Tibial artery (tissue), 4 donors: ENCODE measurements around the gene MEX3D.

Experiments
- DNase-seq, 2 donors: peaks; one replicate each; pipeline ENCODE4 v3.0.0-alpha.2; 2019
- H3K27ac ChIP-seq, 2 donors: fragments of 200-600 bp; sonication (generic) in 1 of 2; 1 replicate in 1 of 2; 2 replicates in 1 of 2; pipeline ENCODE4 v1.5.1; 2018 to 2019; ENCODE audit warnings: mild to moderate bottlenecking in 1 of 2
- H3K27me3 ChIP-seq, 2 donors: fragments of 200-600 bp; sonication (generic) in 1 of 2; one replicate each; pipeline versions ENCODE4 v1.5.1 to v1.6.0; 2016 to 2019
- H3K36me3 ChIP-seq, 3 donors: fragments of 200-600 bp; sonication (generic) in 2 of 3; one replicate each; pipeline ENCODE4 v1.5.1; 2016 to 2019; ENCODE audit warnings: mild to moderate bottlenecking in 2 of 3
- H3K4me1 ChIP-seq, 4 donors: fragments of 200-600 bp; sonication (generic) in 2 of 4; 1 replicate in 3 of 4; 2 replicates in 1 of 4; pipeline ENCODE4 v1.5.1; 2016 to 2019
- H3K4me3 ChIP-seq, 2 donors: fragments of 200-600 bp; sonication (generic) in 1 of 2; 1 replicate in 1 of 2; 2 replicates in 1 of 2; pipeline ENCODE4 v1.5.1; 2018 to 2019; ENCODE audit warnings: mild to moderate bottlenecking in 2 of 2
- H3K9me3 ChIP-seq, 3 donors: fragments of 200-600 bp; sonication (generic) in 1 of 3; one replicate each; pipeline ENCODE4 v1.5.1; 2016 to 2019
- intact Hi-C: fragments of 100-400 bp; cut with DNase I; formaldehyde crosslinking; loops from one replicate; pipeline ENCODE4 v1.15.0; 2023; ENCODE audit warnings: low total_unique reads
- TF ChIP-seq, protein P1 (sequence below), 2 experiments: fragments of 200-600 bp in 1 of 2; fragments of 450-650 bp in 1 of 2; IDR thresholded peaks; one replicate each; pipeline ENCODE4 v1.5.1; 2017 to 2019; ENCODE audit warnings: antibody characterized with exemption in 2 of 2, mild to moderate bottlenecking in 1 of 2, moderate library complexity in 1 of 2

The MEX3D gene

DNA sequence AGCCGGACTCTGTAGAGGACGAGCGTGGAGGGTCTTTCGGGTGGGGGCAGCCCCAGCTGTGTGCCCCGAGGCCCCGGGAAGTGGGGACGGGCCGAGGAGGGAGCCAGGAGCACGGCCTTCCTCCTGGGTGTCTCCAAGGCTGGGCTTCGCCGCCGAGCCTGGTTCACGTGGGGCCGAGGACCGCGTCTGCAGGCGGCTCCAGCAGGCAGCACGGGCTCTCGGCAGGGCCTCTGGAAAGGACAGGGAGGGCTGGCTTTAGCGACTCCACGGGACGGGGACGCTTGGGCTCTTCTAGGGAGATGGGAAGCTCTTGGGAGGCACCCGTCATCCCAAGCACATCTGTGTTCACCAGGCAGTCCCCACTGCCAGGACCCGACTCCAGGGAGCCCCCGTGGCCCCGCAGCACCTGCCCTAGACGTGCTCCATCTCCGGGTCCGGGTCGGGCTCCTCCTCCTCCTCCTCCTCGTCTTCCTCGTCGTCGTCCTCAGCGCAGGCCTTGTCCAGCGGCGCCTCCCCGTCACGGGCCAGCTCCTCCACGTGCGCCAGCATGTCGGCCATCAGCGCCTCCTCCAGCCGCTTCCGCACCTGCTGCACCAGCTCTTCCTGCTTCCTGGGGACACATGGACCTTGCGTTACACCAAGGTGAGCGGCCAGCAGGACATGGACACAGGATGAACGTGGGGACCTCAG, 9.9 kb upstream of the MEX3D start:
- intact Hi-C loops, result no loop called here
- no peak overlapping the region for H3K27ac ChIP-seq

DNA sequence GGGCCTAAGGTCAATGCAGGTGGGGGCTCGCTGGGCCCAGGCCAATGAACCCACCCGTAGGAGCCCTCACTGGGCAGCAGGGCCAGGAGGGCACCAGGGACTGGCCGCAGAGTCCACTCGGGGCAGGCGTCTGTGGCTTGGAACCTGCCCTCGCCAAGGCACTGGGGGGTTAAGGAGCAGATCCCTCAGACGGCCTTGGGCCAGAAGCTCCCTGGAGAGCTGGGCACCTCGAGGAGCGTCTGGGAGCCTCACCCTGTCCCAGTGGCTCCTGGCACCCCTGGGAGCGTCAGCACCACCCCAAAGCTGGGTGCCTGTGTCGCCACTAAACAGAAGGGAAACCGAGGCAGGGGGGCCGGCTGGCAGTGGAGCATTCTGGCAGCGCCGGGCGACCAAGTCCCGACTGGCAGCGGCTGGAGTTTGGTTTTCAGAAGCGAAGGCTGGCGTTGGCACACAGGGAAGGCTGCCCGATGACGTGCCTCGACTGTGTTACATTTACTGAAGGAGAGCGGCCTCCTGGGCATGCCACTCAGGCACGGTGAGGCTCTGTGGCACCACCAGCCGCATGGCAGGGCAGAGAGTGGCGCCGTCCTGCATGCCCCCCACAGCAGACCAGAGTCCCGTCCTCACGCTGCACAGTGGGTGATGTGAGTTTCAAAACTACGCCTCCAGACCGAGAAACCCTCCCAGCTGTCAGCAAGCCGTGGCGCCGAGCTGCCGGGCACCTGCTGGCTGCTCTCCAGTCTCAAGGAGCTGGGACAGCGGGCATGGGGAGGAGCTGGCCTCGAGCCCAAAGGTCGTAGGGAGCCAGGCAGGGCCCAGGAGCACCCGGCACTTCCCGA, 9.2 kb upstream of the MEX3D start:
- Histone ChIP-seq H3K4me1 (no peaks in the 10 kb centered on the region), H3K9me3 (no peaks in the 10 kb centered on the region), H3K27ac (no peak overlapping the region), H3K4me3 (no peak overlapping the region), H3K36me3 (peaks cover 49 to 62% (median 51%) of the 10 kb centered on the region in 3 donors), H3K27me3 (no peaks in the 10 kb centered on the region)
- TF ChIP-seq, protein P1, sequence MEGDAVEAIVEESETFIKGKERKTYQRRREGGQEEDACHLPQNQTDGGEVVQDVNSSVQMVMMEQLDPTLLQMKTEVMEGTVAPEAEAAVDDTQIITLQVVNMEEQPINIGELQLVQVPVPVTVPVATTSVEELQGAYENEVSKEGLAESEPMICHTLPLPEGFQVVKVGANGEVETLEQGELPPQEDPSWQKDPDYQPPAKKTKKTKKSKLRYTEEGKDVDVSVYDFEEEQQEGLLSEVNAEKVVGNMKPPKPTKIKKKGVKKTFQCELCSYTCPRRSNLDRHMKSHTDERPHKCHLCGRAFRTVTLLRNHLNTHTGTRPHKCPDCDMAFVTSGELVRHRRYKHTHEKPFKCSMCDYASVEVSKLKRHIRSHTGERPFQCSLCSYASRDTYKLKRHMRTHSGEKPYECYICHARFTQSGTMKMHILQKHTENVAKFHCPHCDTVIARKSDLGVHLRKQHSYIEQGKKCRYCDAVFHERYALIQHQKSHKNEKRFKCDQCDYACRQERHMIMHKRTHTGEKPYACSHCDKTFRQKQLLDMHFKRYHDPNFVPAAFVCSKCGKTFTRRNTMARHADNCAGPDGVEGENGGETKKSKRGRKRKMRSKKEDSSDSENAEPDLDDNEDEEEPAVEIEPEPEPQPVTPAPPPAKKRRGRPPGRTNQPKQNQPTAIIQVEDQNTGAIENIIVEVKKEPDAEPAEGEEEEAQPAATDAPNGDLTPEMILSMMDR (IDR thresholded peaks at IDR 0.05), result no peak
- DNase-seq, result no peak
- intact Hi-C loops, result no loop called here

More for the DNA sequence above, 9.9 kb upstream of the MEX3D start:
- TF ChIP-seq, protein P1 (IDR thresholded peaks at IDR 0.05), result no peak
- Histone ChIP-seq H3K4me1 (no peaks in the 10 kb centered on the region), H3K36me3 (peaks cover 55 to 69% (median 56%) of the 10 kb centered on the region in 3 donors), H3K9me3 (no peaks in the 10 kb centered on the region), H3K4me3 (no peak overlapping the region), H3K27me3 (no peaks in the 10 kb centered on the region)
- DNase-seq, result no peak

DNA sequence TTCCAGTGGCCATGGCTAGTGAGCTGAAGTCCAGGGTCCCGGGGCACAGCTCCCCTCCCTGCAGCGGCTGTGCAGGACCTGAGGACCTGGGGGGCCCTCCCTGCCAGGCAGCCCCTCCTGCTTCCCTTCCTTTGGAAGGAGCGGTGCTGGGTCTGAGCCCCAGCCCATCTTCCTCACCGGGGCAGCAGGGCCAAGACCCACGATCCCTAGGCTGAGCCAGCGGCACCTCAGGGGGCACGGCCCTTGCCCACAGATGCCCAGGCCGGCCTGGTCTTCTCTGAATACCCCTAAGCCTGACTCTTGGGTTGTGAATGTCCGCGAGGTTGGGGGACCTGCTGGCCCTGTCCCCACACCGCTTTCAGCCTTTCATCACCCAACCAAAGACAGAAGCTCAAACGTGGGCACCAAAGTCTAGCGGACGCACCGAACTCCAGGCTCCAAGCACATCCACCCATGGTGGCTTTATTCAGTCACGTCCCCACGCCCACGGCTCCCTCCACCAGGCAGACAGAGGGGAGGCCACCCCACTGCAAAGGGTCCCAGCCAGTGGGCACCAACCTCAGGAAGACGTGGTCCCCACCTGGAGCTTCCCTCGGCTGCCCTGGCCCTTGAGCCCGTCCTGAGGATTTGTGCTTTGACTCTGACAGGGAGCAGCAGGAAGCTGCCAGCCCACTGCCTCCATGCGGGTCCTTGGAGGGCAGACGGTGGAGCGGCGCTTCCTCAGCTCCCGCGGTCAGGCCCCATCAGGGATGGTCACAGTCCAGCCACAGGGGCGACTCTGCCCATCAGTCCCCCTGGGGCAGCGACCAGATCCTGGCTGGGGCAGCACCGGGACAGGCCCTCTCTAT, 8.3 kb upstream of the MEX3D start:
- H3K27me3 ChIP-seq, result no peaks in the 10 kb centered on the region
- no peak for DNase-seq
- TF ChIP-seq, protein P1 (IDR thresholded peaks at IDR 0.05), result no peak
- no peak overlapping the region for H3K27ac ChIP-seq
- intact Hi-C loops, result no loop called here
- peaks cover 40 to 53% (median 43%) of the 10 kb centered on the region in 3 donors for H3K36me3 ChIP-seq
- no peak overlapping the region for H3K4me3 ChIP-seq
- no peaks in the 10 kb centered on the region for H3K4me1 ChIP-seq
- H3K9me3 ChIP-seq, result no peaks in the 10 kb centered on the region

DNA sequence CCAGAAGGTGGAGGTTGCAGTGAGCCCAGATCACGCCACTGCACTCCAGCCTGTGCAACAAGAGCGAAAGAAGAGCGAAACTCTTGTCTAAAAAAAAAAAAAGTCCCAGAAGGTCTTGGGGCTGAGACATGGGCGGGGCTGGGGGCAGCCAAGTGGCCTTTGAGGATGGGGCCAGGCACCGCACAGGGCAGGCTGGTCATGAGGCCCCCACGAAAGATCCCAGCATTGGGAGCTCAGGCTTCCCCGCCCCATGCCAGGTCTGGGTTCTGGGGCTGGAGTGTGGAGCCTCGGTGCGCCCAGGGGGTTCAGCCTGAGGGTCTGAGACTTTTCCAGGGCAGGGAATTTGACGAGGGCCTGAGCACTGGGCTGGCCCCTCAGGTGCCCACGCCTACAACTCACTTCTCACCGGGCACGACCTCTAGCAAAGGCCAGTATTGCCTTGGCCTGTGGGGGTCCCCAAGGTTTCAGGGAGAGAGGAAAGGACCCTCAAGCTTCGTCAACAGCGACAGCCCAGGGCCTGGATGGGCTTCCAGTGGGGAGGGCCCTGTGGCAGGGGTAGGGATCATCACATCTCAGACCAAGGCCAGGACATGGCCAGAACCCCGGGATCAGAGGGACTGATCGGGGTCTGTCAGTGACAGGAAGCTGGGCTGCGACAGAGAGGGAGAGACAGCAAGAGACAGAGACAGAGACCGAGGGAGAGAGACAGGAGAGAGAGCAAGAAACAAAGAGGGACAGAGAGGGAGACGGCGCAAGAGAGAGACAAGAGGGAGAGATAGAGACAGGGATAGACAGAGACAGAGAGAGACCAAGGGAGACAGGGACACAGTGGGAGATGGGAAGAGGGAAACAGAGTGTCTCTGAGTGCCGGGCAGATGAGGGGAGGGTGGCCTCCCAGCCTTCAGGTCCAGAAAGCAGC, 7.5 kb upstream of the MEX3D start:
- TF ChIP-seq, protein P1 (IDR thresholded peaks at IDR 0.05), result no peak
- intact Hi-C loops, result no loop called here
- Histone ChIP-seq H3K9me3 (no peaks in the 10 kb centered on the region), H3K4me1 (no peaks in the 10 kb centered on the region), H3K27ac (no peak overlapping the region), H3K4me3 (no peak overlapping the region), H3K36me3 (peaks cover 32 to 44% (median 34%) of the 10 kb centered on the region in 3 donors), H3K27me3 (no peaks in the 10 kb centered on the region)
- no peak for DNase-seq
